Gastrocnemius medialis (tissue), 4 donors: ENCODE results near the gene FGF7.

Source experiments
- CTCF ChIP-seq, 5 experiments: fragments of 450-650 bp in 3 of 5; fragments of 200-600 bp in 2 of 5; sonication (generic) in 2 of 5; IDR thresholded peaks in 4 of 5; conservative IDR thresholded peaks in 1 of 5; 1 replicate in 4 of 5; 2 replicates in 1 of 5; pipeline ENCODE4 v1.5.1; 2016 to 2019; ENCODE audit warnings: antibody characterized with exemption in 5 of 5, mild to moderate bottlenecking in 3 of 5, moderate library complexity in 3 of 5
- POLR2A ChIP-seq, 2 donors: fragments of 450-650 bp; IDR thresholded peaks; one replicate each; pipeline ENCODE4 v1.6.1; 2017; ENCODE audit warnings: antibody characterized with exemption in 2 of 2, mild to moderate bottlenecking in 2 of 2, moderate library complexity in 2 of 2

DNA sequence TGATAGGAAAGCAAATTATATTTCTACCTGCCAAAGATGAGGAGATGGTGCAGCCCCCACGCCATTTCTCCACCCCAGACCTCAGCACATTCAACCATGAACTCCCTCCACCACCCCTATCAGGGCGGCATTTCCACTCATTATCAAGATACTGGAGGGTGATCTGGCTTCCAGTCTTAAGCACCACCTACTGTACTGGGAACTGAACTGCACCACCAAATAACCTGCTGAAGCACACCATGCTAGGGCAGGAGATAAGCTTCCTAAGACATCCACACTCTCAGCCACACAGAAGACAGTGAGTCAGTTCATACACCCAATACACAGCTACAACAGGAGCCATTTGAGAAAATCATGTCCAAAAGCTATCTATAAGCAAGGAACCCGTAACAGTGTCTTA lies 98.8 kb downstream of the FGF7 start:
- TF ChIP-seq CTCF (IDR thresholded peaks at IDR 0.05 in 4 of 5, conservative IDR thresholded peaks at IDR 0.05 in 1 of 5) = no peak
- no peak for TF ChIP-seq POLR2A (IDR thresholded peaks at IDR 0.05)
